HG03342 (cell line): ENCODE data around the gene AQP3.
"Not testable (repeated sequence)": the region's sequence is repeated elsewhere in the genome, so short reads cannot be mapped to it uniquely, and the experiment has no call there.

Experiments used
- ATAC-seq: cut with Tn5 transposase; IDR thresholded peaks from one replicate; pipeline ENCODE4 v1.9.1; 2021; ENCODE audit warnings: mild to moderate bottlenecking, moderate library complexity; ENCODE audit not compliant: unreplicated experiment

AQP3 gene

GRCh38 chr9:33446946-33447798 is at the start of gene AQP3:
AQP3 (minus strand) TSS chr9:33447593; CDS start chr9:33447530, 63 bp downstream.
- no peak for ATAC-seq

- ATAC-seq: not testable (repeated sequence)
Observed at GRCh38 chr9:33493819-33494218, 46.4 kb upstream of the AQP3 start.

GRCh38 chr9:33489066-33489465 is 41.7 kb upstream of the AQP3 start:
- ATAC-seq: no peak

- not testable (repeated sequence) for ATAC-seq
Observed at GRCh38 chr9:33485312-33485711, 37.9 kb upstream of the AQP3 start.

GRCh38 chr9:33480976-33481375 is 33.6 kb upstream of the AQP3 start:
- ATAC-seq: no peak

GRCh38 chr9:33480106-33480505 is 32.7 kb upstream of the AQP3 start:
- ATAC-seq: no peak

- ATAC-seq: no peak
Observed at GRCh38 chr9:33476503-33476902, 29.1 kb upstream of the AQP3 start.

- no peak for ATAC-seq
Observed at GRCh38 chr9:33475357-33475756, 28.0 kb upstream of the AQP3 start.

- ATAC-seq: peak; percentile 95
Observed at GRCh38 chr9:33473643-33474352, 26.4 kb upstream of the AQP3 start, which contains the start of gene NOL6. NOL6 (minus strand) TSS chr9:33473924; CDS start chr9:33473842, 82 bp downstream.

GRCh38 chr9:33472881-33473615 is 25.7 kb upstream of the AQP3 start:
- no peak for ATAC-seq

GRCh38 chr9:33472171-33472880 is 24.9 kb upstream of the AQP3 start:
- ATAC-seq: no peak

GRCh38 chr9:33471361-33471760 is 24.0 kb upstream of the AQP3 start:
- ATAC-seq: no peak

GRCh38 chr9:33469891-33470290 is 22.5 kb upstream of the AQP3 start:
- ATAC-seq: no peak

GRCh38 chr9:33468797-33469621 is 21.6 kb upstream of the AQP3 start:
- no peak for ATAC-seq

- no peak for ATAC-seq
Observed at GRCh38 chr9:33468215-33468730, 20.9 kb upstream of the AQP3 start.

GRCh38 chr9:33467526-33467925 is 20.1 kb upstream of the AQP3 start:
- ATAC-seq: no peak

- peak; percentile 46 for ATAC-seq
Observed at GRCh38 chr9:33466565-33467495, 19.4 kb upstream of the AQP3 start.
